Transverse colon (tissue), 4 donors: ENCODE measurements around the gene MORN3. TPM values are rescaled to one million over a fixed set of nuclear protein-coding genes. Genes with fewer than 3 reads are reported as not detected.

Experiments
- DNase-seq: peaks from one replicate; pipeline ENCODE4 v3.0.0-alpha.2; 2019
- H3K27ac ChIP-seq, 4 donors: fragments of 200-600 bp; sonication (generic); 2 replicates each; pipeline ENCODE4 v1.5.1; 2016 to 2018; ENCODE audit warnings: inconsistent platforms in 4 of 4
- H3K27me3 ChIP-seq: fragments of 200-600 bp; sonication (generic); 2 replicates; pipeline ENCODE4 v1.5.1; 2017; ENCODE audit warnings: inconsistent platforms
- H3K36me3 ChIP-seq, 4 donors: fragments of 200-600 bp; sonication (generic); 2 replicates each; pipeline ENCODE4 v1.5.1; 2017 to 2019; ENCODE audit warnings: inconsistent platforms in 4 of 4
- H3K4me1 ChIP-seq, 4 donors: fragments of 200-600 bp; sonication (generic); 2 replicates each; pipeline ENCODE4 v1.5.1; 2017 to 2020; ENCODE audit warnings: inconsistent platforms in 4 of 4
- H3K4me3 ChIP-seq, 4 donors: fragments of 200-600 bp; sonication (generic); 1 replicate in 1 of 4; 2 replicates in 3 of 4; pipeline versions ENCODE4 v1.5.1 to v1.6.1; 2017 to 2019; ENCODE audit warnings: inconsistent platforms in 4 of 4
- H3K9me3 ChIP-seq, 2 donors: fragments of 200-600 bp; sonication (generic); 2 replicates each; pipeline ENCODE4 v1.5.1; 2017 to 2019; ENCODE audit warnings: inconsistent platforms in 2 of 2
- CTCF ChIP-seq, 5 experiments: fragments of 200-600 bp in 3 of 5; fragments of 450-650 bp in 2 of 5; sonication (generic) in 3 of 5; IDR thresholded peaks; 1 replicate in 2 of 5; 2 replicates in 3 of 5; pipeline ENCODE4 v1.5.1; 2016 to 2017; ENCODE audit warnings: antibody characterized with exemption in 5 of 5, inconsistent platforms in 3 of 5, mild to moderate bottlenecking in 2 of 5, moderate library complexity in 1 of 5
- EP300 ChIP-seq: sonication (generic); formaldehyde crosslinking; IDR thresholded peaks from one replicate; pipeline ENCODE4 v1.6.1; 2017; ENCODE audit warnings: antibody characterized with exemption, low read depth
- POLR2A ChIP-seq: fragments of 450-650 bp; IDR thresholded peaks from one replicate; pipeline ENCODE4 v1.6.1; 2016; ENCODE audit warnings: antibody characterized with exemption, mild to moderate bottlenecking, moderate library complexity
- POLR2AphosphoS5 ChIP-seq, 3 donors: sonication (generic); formaldehyde crosslinking; IDR thresholded peaks; one replicate each; pipeline ENCODE4 v1.6.1; 2016; ENCODE audit warnings: antibody characterized with exemption in 3 of 3
- WGBS, 2 donors: methylation state at CpG; one replicate each; pipeline ENCODE4 v1.1.5; 2018; ENCODE audit warnings: low coverage in 1 of 2; 5-methylcytosine and 5-hydroxymethylcytosine counted together
- in situ Hi-C, 4 donors: fragments of 200-750 bp; cut with MboI; loops; one replicate each; pipeline versions ENCODE4 v1.15.0 to v1.15.1; 2017; ENCODE audit warnings: low sequenced_read_pairs in 3 of 4, low pct_ligation_motif_present in 1 of 4, low pct_unique_long_range_greater_than_20kb in 1 of 4
- intact Hi-C: fragments of 100-400 bp; cut with DNase I; formaldehyde crosslinking; loops from one replicate; pipeline ENCODE4 v1.15.1; 2023; ENCODE audit warnings: low total_unique reads
- total RNA-seq, 4 donors: library from RNA; depleted of rRNA; stranded (reverse); fragments of >200 nt; gene quantifications; one replicate each; pipeline ENCODE4 v1.1.0, GENCODE V29; 2016

The MORN3 gene
- total RNA-seq, 4 donors from 2014 or later = 0.48 TPM; not detected in 3

- Histone ChIP-seq H3K36me3 (no peaks in the 10 kb centered on the region), H3K27me3 (no peaks in the 10 kb centered on the region), H3K9me3 (no peaks in the 10 kb centered on the region), H3K4me1 (no peaks in the 10 kb centered on the region), H3K27ac (no peak overlapping the region), H3K4me3 (no peak overlapping the region)
- WGBS, 2 donors = 83% methylated on average over 5 of the region's 5 CpGs; no CpG with 5 or more reads in 1 of the 2 donors
- no peak for DNase-seq
- TF ChIP-seq POLR2A = no peak
- no peak for TF ChIP-seq EP300
- no peak for TF ChIP-seq POLR2AphosphoS5 (IDR thresholded peaks at IDR 0.05)
- intact Hi-C loops = no loop called here
- in situ Hi-C loops = no loop called here
These were observed 20.1 kb downstream of the MORN3 start for GRCh38 chr12:121649322-121649721.

- Histone ChIP-seq H3K36me3 (no peaks in the 10 kb centered on the region), H3K27ac (no peak overlapping the region), H3K9me3 (no peaks in the 10 kb centered on the region), H3K4me1 (no peaks in the 10 kb centered on the region), H3K4me3 (no peak overlapping the region), H3K27me3 (no peaks in the 10 kb centered on the region)
- no peak for DNase-seq
- in situ Hi-C loops = no loop called here
- WGBS, 2 donors = 89 to 91% methylated on average over 9 to 11 of the region's 11 CpGs
- TF ChIP-seq POLR2A = no peak
- no peak for TF ChIP-seq CTCF (IDR thresholded peaks at IDR 0.05)
- intact Hi-C loops = no loop called here
These were observed 20.9 kb downstream of the MORN3 start for GRCh38 chr12:121648458-121649028.

- Histone ChIP-seq H3K4me1 (peaks cover 0 to 9% (median 4%) of the 10 kb centered on the region in 4 donors), H3K9me3 (no peaks in the 10 kb centered on the region), H3K4me3 (no peak overlapping the region), H3K27me3 (no peaks in the 10 kb centered on the region), H3K36me3 (no peaks in the 10 kb centered on the region), H3K27ac (no peak overlapping the region)
- WGBS, 2 donors = 96% methylated on average over 5 to 15 of the region's 18 CpGs
- TF ChIP-seq CTCF (IDR thresholded peaks at IDR 0.05) (no peak), EP300 (no peak), POLR2A (no peak), POLR2AphosphoS5 (IDR thresholded peaks at IDR 0.05) (no peak)
- intact Hi-C loops (no loop called here), in situ Hi-C loops (no loop called here)
- DNase-seq = no peak
These were observed 28.2 kb downstream of the MORN3 start for GRCh38 chr12:121641343-121641630.

- Histone ChIP-seq H3K27me3 (no peaks in the 10 kb centered on the region), H3K27ac (no peak overlapping the region), H3K9me3 (no peaks in the 10 kb centered on the region), H3K4me3 (no peak overlapping the region), H3K4me1 (peaks cover 0 to 9% (median 4%) of the 10 kb centered on the region in 4 donors), H3K36me3 (no peaks in the 10 kb centered on the region)
- TF ChIP-seq POLR2AphosphoS5 (IDR thresholded peaks at IDR 0.05) = no peak
- TF ChIP-seq POLR2A = no peak
- TF ChIP-seq EP300 = no peak
- no peak for TF ChIP-seq CTCF (IDR thresholded peaks at IDR 0.05)
- intact Hi-C loops = no loop called here
- in situ Hi-C loops = no loop called here
- DNase-seq = no peak
- WGBS, 2 donors = 90 to 97% methylated on average over 2 to 14 of the region's 14 CpGs
These were observed 30.9 kb downstream of the MORN3 start for GRCh38 chr12:121638298-121639202.
